ENCODE measurements around the gene ABHD3. TPM values are rescaled to one million over a fixed set of nuclear protein-coding genes. Genes with fewer than 3 reads are reported as not detected.
"Not testable (repeated sequence)": the region's sequence is repeated elsewhere in the genome, so short reads cannot be mapped to it uniquely, and the experiment has no call there.

Gene ABHD3
- polyA plus RNA-seq, 3 donors: 17.8 to 21.4 (median 20.4) TPM

GRCh38 chr18:21662581-21662980, 42.0 kb downstream of the ABHD3 start:
- DNase-seq: no peak

GRCh38 chr18:21660078-21660477, 44.5 kb downstream of the ABHD3 start:
- no peak for DNase-seq

- DNase-seq: no peak
Observed at GRCh38 chr18:21656402-21656801, 48.2 kb downstream of the ABHD3 start.

GRCh38 chr18:21653361-21653760, 51.2 kb downstream of the ABHD3 start:
- DNase-seq: no peak

GRCh38 chr18:21652073-21652472, 52.5 kb downstream of the ABHD3 start:
- DNase-seq: no peak

GRCh38 chr18:21650311-21650710, 54.3 kb downstream of the ABHD3 start:
- DNase-seq: no peak

GRCh38 chr18:21640375-21640774, 64.2 kb downstream of the ABHD3 start:
- not testable (repeated sequence) for DNase-seq

- DNase-seq: no peak
Observed at GRCh38 chr18:21638822-21639221, 65.8 kb downstream of the ABHD3 start.

- no peak for DNase-seq
Observed at GRCh38 chr18:21636769-21637168, 67.8 kb downstream of the ABHD3 start.

GRCh38 chr18:21634588-21635199, 69.9 kb downstream of the ABHD3 start:
- DNase-seq: no peak

- DNase-seq: no peak
Observed at GRCh38 chr18:21632393-21632792, 72.2 kb downstream of the ABHD3 start.

- no peak for DNase-seq
Observed at GRCh38 chr18:21629089-21629832, 75.3 kb downstream of the ABHD3 start.

- DNase-seq: not testable (repeated sequence)
Observed at GRCh38 chr18:21621640-21622039, 82.9 kb downstream of the ABHD3 start.

GRCh38 chr18:21612125-21613039, 92.2 kb downstream of the ABHD3 start, which contains the start of gene SNRPD1:
Gene SNRPD1 (plus strand): TSS chr18:21612314. CDS start chr18:21612430, 116 bp downstream.
- peak; percentile 90 for DNase-seq

GRCh38 chr18:21611401-21612124, 93.0 kb downstream of the ABHD3 start:
- DNase-seq: not testable (repeated sequence)

- DNase-seq: no peak
Observed at GRCh38 chr18:21605213-21605612, 99.4 kb downstream of the ABHD3 start.

- no peak for DNase-seq
Observed at GRCh38 chr18:21604671-21605070, 99.9 kb downstream of the ABHD3 start.

GRCh38 chr18:21602299-21602587, 102.3 kb downstream of the ABHD3 start:
- DNase-seq: no peak
